ENCODE results near the gene TTC3.
"Not testable (repeated sequence)": the region's sequence is repeated elsewhere in the genome, so short reads cannot be mapped to it uniquely, and the experiment has no call there.

Gene TTC3

GRCh38 chr21:37072988-37073416 lies at the start of gene TTC3, which contains the start of gene PIGP:
TTC3 (plus strand) TSS chr21:37073254; CDS start chr21:37087258, 14,004 bp downstream.
PIGP (minus strand) TSS chr21:37073071; CDS start chr21:37072515, 556 bp downstream.
- DNase-seq (ENCODE audit: low read depth in 2 of 2): peak; percentile 90 to 96

GRCh38 chr21:37026499-37026898 lies 46.6 kb upstream of the TTC3 start:
- no peak for DNase-seq (ENCODE audit: low read depth in 2 of 2)

DNA sequence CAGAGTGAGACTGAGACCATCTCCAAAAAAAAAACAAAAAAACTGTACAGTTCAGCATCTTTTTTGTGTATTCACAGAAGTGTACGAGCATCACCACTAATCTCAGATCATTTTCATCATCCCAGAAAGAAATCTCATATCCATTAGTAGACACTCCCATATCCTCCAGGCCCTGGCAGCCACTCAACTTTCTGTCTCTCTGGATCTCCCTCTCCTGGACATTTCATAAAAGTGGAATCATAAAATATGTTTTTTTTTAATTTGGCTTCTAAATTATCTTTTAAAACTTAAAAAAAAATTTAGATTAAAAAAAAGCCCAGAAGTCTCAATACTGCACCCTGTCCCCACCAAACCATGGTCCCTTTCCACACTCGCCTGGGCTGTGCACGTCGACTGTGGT lies 44.5 kb upstream of the TTC3 start:
- no peak for DNase-seq (ENCODE audit: low read depth in 2 of 2)

DNA sequence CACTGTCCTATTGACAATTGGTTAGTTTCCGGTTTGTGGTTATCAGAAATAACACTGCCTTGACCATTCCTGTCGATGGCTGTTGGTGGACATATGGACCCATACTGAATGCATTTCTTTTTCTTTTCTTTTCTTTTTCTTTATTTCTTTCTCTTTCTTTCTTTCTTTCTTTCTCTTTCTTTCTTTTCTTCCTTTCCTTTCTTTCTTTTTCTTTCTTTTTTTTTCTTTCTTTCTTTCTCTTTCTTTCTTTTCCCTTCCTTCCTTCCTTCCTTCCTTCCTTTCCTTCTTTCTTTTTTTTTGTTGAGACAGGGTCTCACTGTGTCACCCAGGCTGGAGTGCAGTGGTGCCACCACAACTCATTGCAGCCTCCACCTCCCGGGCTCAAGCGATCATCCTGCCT lies 42.2 kb upstream of the TTC3 start:
- no peak for DNase-seq (ENCODE audit: low read depth in 2 of 2)

GRCh38 chr21:37032293-37032692 lies 40.8 kb upstream of the TTC3 start:
- DNase-seq (ENCODE audit: low read depth in 2 of 2): no peak

GRCh38 chr21:37032877-37033471 lies 40.1 kb upstream of the TTC3 start:
- no peak for DNase-seq (ENCODE audit: low read depth in 2 of 2)

DNA sequence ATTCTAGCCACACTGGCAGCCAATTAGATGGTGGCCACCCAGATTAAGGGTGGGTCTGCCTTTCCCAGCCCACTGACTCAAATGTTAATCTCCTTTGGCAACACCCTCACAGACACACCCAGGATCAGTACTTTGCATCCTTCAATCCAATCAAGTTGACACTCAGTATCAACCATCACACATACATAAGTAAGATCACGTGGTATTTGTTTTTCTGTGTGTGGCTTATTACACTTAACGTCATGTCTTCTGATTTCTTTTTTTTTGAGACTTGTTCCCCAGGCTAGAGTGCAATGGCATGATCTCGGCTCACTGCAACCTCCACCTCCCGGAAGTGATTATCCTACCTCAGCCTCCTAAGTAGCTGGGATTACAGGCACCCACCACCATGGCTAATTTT lies 38.7 kb upstream of the TTC3 start:
- DNase-seq (ENCODE audit: low read depth in 2 of 2): not testable (repeated sequence)

DNA sequence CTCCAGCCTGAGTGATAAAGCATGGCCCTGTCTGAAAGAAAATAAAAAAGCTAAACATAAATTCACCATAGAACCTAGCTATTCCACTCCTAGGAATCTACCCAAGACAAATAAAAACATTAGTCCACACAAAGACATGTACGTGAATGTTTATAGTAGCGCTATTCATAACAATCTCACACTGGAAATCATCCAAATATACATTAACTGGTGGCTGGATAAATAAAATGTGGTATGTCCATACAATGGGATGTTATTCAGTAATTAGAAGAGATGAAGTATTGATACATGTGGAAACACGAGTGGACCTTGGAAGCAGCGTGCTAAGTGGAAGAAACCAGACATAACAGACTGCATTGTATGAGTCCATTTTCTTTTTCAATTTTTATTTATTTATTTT lies 36.9 kb upstream of the TTC3 start:
- DNase-seq (ENCODE audit: low read depth in 2 of 2): no peak

DNA sequence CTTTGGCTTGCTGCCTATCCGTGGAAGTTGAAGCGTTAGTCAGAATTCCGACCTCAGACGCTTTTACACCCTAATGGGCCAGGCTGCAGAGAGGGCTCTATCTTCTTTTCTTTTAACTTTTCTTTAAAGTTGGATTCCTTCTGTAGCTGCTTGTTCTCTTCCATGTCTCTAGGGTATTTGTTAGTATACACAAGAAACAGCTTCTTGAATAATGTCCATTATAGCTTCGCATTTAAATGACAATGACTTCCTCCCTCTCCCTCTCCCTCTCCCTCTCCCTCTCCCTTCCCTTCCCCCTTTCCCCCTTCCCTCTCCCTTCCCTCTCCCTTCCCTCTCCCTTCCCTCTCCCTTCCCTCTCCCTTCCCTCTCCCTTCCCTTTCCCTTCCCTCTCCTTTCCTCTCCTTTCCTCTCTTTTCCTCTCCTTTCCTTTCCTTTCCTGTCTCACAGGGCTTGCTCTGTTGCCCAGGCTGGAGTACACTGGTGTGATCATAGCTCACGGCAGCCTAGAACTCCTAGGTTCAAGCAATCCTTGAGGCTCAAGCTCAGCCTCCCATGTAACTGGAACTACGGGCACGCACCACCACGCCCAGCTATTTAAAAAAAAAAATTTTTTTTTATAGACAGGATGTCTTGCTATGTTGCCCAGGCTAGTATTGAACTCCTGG lies 33.5 kb upstream of the TTC3 start:
- DNase-seq (ENCODE audit: low read depth in 2 of 2): no peak

DNA sequence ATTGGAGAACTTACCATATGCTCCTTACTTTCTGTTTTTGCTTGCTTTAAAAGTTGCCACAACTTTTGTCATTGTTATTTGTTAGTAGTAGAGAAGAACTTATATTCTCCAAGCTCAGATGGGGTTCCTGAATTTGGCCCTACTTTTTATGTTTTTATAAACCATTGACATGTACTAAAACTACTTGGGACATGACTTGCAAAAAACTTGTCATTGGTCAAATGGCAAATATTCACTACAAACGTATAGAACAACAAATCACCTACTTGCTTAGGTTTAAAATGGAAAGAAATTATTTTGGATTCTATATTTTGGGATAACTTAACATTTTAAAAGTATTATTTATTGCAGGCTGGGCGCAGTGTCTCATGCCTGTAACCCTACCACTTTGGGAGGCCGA lies 32.8 kb upstream of the TTC3 start:
- no peak for DNase-seq (ENCODE audit: low read depth in 2 of 2)

DNA sequence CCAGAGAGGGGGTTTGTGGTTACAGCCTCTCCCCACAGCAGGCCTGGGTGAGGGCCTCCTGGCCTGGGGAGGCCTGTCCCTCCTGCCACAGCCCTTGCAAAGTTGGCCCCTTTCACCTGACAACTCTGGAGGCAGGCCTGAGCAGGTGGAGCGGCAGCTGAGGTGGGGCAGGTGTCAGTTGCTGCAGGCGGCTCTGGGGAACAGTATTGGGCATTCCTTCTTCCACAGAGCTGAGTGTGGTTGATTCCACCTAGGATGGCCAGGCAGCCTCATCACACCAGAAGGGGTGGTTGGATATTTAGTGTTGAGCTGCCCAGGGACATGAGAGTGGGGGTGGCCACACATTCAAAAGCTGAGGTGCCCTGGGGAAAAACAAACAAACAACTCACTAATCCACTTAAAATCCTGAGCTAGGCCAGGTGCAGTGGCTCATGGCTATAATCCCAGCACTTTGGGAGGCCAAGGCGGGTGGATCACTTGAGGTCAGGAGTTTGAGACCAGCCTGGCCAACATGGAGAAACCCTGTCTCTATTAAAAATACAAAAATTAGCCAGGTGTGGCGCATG lies 31.3 kb upstream of the TTC3 start:
- DNase-seq (ENCODE audit: low read depth in 2 of 2): no peak

GRCh38 chr21:37043818-37044217 lies 29.2 kb upstream of the TTC3 start:
- no peak for DNase-seq (ENCODE audit: low read depth in 2 of 2)

- DNase-seq (ENCODE audit: low read depth in 2 of 2): no peak
Observed at GRCh38 chr21:37044643-37045042, 28.4 kb upstream of the TTC3 start.

DNA sequence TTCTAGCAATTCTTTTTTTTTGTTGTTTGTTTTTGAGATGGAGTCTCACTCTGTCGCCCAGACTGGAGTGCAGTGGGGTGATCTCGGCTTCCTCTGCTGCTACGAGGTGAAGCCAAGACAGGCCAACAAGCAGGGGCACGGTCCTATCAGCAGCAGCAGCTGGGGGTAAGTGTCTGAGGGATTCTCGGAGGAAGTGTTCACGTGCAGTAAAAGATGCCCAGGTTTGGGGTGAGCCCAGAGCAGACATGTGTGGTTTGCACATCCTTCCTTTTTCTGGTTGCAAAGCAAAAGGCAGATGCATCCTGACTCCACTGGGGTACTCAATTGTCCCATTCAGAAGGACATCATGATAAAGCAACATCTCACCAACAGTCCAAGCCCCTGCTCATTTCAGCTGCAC lies 27.9 kb upstream of the TTC3 start:
- no peak for DNase-seq (ENCODE audit: low read depth in 2 of 2)

DNA sequence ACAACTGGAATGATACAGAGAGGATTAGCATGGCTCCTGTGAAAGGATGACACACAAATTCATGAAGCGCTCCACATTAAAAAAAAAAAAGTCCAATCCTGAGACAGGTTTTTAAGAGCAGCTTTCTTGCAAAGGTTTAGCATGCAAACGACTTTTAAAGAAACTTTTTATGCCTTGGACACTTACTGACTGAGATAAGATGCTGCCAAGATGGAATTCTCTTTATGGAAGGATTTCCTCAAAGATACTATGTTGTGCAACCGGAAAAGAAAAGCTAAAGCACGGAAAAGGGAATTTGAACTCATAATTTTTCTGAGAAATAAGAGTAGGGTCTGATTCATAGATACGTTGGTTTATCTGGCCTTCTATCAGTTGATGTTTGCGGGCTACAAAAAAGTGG lies 27.5 kb upstream of the TTC3 start:
- no peak for DNase-seq (ENCODE audit: low read depth in 2 of 2)

GRCh38 chr21:37047079-37047478 lies 26.0 kb upstream of the TTC3 start:
- no peak for DNase-seq (ENCODE audit: low read depth in 2 of 2)

DNA sequence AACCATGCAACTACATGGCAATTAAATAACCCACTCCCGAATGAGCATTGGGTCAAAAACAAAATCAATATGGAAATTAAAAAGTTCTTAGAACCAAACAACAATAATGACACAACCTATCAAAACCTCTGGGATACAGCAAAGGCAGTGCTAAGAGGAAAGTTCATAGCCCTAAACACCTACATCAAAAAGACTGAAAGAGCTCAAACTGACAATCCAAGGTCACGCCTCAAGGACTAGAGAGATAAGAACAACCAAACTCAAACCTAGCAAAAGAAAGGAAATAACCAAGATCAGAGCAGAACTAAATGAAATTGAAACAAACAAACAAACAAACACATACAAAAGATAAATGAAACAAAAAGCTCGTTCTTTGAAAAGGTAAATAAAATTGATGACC lies 23.3 kb upstream of the TTC3 start:
- DNase-seq (ENCODE audit: low read depth in 2 of 2): not testable (repeated sequence)

- no peak for DNase-seq (ENCODE audit: low read depth in 2 of 2)
Observed at GRCh38 chr21:37055271-37055855, 17.7 kb upstream of the TTC3 start.

GRCh38 chr21:37057614-37058013 lies 15.4 kb upstream of the TTC3 start:
- no peak for DNase-seq (ENCODE audit: low read depth in 2 of 2)

DNA sequence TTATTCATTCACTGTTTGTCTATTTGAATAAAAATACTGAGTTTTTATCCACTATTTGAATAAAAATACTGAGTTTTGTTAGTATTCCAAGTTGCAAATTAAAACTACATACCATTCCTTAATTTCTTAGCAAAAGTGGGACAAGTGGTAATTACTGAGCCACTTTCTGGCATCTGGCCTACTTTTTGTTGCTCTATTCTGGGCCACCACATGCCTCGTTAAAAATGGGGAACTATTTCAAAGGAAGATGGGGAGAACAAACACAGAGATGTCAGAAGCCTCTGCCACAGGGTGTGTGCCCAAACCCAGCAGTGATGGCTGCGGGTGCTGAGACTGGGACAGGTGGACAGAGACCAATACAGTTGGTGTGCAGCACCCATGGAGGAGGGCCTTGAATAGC lies 14.8 kb upstream of the TTC3 start:
- DNase-seq (ENCODE audit: low read depth in 2 of 2): no peak

- DNase-seq (ENCODE audit: low read depth in 2 of 2): no peak
Observed at GRCh38 chr21:37059181-37059580, 13.9 kb upstream of the TTC3 start.

DNA sequence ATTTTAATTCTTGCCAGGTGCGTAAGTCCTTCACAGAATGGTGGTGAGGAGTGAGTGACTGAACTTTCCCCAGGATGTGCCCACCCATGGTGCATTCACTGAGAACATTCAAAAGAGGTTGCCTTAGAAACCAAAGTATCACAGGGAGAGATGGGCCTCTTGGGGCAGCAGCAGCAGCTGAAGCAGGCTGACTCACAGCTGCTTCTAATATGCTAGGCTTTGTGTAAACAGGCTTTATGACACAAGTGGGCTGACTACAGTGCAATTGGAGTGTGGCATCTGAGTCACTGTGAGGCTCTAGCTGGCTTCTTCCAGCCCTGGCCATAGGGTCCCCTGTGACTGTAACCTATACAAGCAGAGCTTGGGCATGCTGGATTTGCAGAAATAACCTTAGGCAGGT lies 12.8 kb upstream of the TTC3 start:
- DNase-seq (ENCODE audit: low read depth in 2 of 2): no peak

Data from stimulated activated CD8-positive, alpha-beta memory T cell treated with anti-CD3 and anti-CD28 coated beads, Interleukin-15, amount 100 ng/mL, for 4 hours (primary cell).